HEK293 (cell line): Measurements from ENCODE around the gene FSTL3.
"Not testable (repeated sequence)": the region's sequence is repeated elsewhere in the genome, so short reads cannot be mapped to it uniquely, and the experiment has no call there.

Experiments used
- CTCF ChIA-PET: fragments of 350-600 bp; formaldehyde crosslinking; extraction: SDS; loops from one replicate; lab custom pipeline; 2021; ENCODE audit warnings: antibody characterized with exemption; lab: Yijun Ruan, JAX
- POLR2A ChIA-PET: fragments of 300-600 bp; formaldehyde crosslinking; extraction: SDS; loops from one replicate; lab custom pipeline; 2020; ENCODE audit warnings: antibody characterized with exemption, inconsistent platforms; lab: Yijun Ruan, JAX
- H3K27ac ChIP-seq: fragments of 200-500 bp; sonication (Bioruptor generic); 2 replicates; pipeline ENCODE4 v1.5.1; 2014; ENCODE audit warnings: low read depth, low read length, control low read depth, inconsistent platforms; ENCODE audit errors: extremely low read depth
- H3K36me3 ChIP-seq, 2 experiments: fragments of 200-500 bp in 1 of 2; sonication (Bioruptor generic) in 1 of 2; 1 replicate in 1 of 2; 2 replicates in 1 of 2; pipeline ENCODE4 v1.5.1; 2014 to 2017; ENCODE audit warnings: inconsistent platforms in 2 of 2, low read length in 2 of 2; ENCODE audit not compliant: control insufficient read depth in 2 of 2, insufficient read depth in 1 of 2
- H3K4me1 ChIP-seq: fragments of 200-500 bp; sonication (Bioruptor generic); 2 replicates; pipeline ENCODE4 v1.5.1; 2014; ENCODE audit warnings: mild to moderate bottlenecking, low read length, inconsistent platforms; ENCODE audit not compliant: control insufficient read depth, insufficient read depth
- H3K4me3 ChIP-seq: 2 replicates; pipeline ENCODE4 v1.5.1; 2011; ENCODE audit warnings: low read depth, mild to moderate bottlenecking, control low read depth, low read length, moderate library complexity
- H3K9me3 ChIP-seq: fragments of 200-500 bp; sonication (Bioruptor generic); 2 replicates; pipeline ENCODE4 v1.5.1; 2014; ENCODE audit warnings: low read depth, low read length, inconsistent platforms; ENCODE audit not compliant: control insufficient read depth, insufficient read depth
- KLF1 ChIP-seq: fragments of 450-650 bp; formaldehyde crosslinking; IDR thresholded peaks from 2 replicates; pipeline ENCODE4 v1.5.1; 2016; ENCODE audit warnings: missing biosample characterization, missing genetic modification characterization
- KLF16 ChIP-seq: fragments of 450-650 bp; formaldehyde crosslinking; IDR thresholded peaks from 2 replicates; pipeline ENCODE4 v1.5.1; 2017; ENCODE audit warnings: missing biosample characterization, missing genetic modification characterization
- ZBTB8A ChIP-seq: fragments of 450-650 bp; formaldehyde crosslinking; IDR thresholded peaks from 2 replicates; pipeline ENCODE4 v1.5.1; 2016; ENCODE audit warnings: missing biosample characterization, missing genetic modification characterization
- ZNF121 ChIP-seq: fragments of 450-650 bp; formaldehyde crosslinking; IDR thresholded peaks from 2 replicates; pipeline ENCODE4 v1.5.1; 2016; ENCODE audit warnings: missing biosample characterization, missing genetic modification characterization
- ZNF16 ChIP-seq: fragments of 450-650 bp; formaldehyde crosslinking; IDR thresholded peaks from 2 replicates; pipeline ENCODE4 v1.5.1; 2016; ENCODE audit warnings: low read depth, missing biosample characterization, missing genetic modification characterization
- ZNF174 ChIP-seq: fragments of 450-650 bp; formaldehyde crosslinking; IDR thresholded peaks from 2 replicates; pipeline ENCODE4 v1.5.0; 2017; ENCODE audit warnings: missing biosample characterization, mild to moderate bottlenecking, missing genetic modification characterization
- ZNF335 ChIP-seq: fragments of 450-650 bp; formaldehyde crosslinking; conservative IDR thresholded peaks from 2 replicates; pipeline ENCODE4 v1.5.1; 2016; ENCODE audit warnings: missing biosample characterization, missing genetic modification characterization
- TF ChIP-seq, protein P1 (sequence below): fragments of 450-650 bp; formaldehyde crosslinking; IDR thresholded peaks from 2 replicates; pipeline ENCODE4 v1.5.1; 2016; ENCODE audit warnings: missing biosample characterization, missing genetic modification characterization
- TF ChIP-seq, protein P2 (sequence below): fragments of 450-650 bp; formaldehyde crosslinking; conservative IDR thresholded peaks from 2 replicates; pipeline ENCODE4 v1.5.1; 2016; ENCODE audit warnings: low read depth, missing biosample characterization, missing genetic modification characterization

FSTL3 gene

GRCh38 chr19:698529-698928 lies 22.3 kb downstream of the FSTL3 start:
- H3K4me1 ChIP-seq, H3K4me3 ChIP-seq, H3K9me3 ChIP-seq, H3K36me3 ChIP-seq, H3K27ac ChIP-seq: not testable (repeated sequence)
- ChIA-PET POLR2A (interaction anchor here (0.8 to 1.6 kb wide), 2 partner anchors 9 to 18 kb away, joined by 5 to 10 read pairs; no protein-coding TSS in a partner anchor), CTCF (interaction anchor here (0.7 to 1.1 kb wide), 3 partner anchors 9 to 114 kb away, joined by 3 read pairs; no protein-coding TSS in a partner anchor)

- H3K4me3 ChIP-seq, H3K4me1 ChIP-seq, H3K36me3 ChIP-seq, H3K27ac ChIP-seq, H3K9me3 ChIP-seq: not testable (repeated sequence)
- POLR2A ChIA-PET = interaction anchor here (0.6 to 1.6 kb wide), 2 partner anchors 12 to 19 kb away, joined by 3 to 5 read pairs; no protein-coding TSS in a partner anchor
- CTCF ChIA-PET = interaction anchor here (0.6 to 1.0 kb wide), 2 partner anchors 8 to 9 kb away, joined by 3 to 7 read pairs; no protein-coding TSS in a partner anchor
- peak; percentile 36; the same call in 1 of the 2 replicates for TF ChIP-seq KLF1 (tag by site-specific recombination)
Observed at GRCh38 chr19:699885-700284, 23.7 kb downstream of the FSTL3 start.

DNA sequence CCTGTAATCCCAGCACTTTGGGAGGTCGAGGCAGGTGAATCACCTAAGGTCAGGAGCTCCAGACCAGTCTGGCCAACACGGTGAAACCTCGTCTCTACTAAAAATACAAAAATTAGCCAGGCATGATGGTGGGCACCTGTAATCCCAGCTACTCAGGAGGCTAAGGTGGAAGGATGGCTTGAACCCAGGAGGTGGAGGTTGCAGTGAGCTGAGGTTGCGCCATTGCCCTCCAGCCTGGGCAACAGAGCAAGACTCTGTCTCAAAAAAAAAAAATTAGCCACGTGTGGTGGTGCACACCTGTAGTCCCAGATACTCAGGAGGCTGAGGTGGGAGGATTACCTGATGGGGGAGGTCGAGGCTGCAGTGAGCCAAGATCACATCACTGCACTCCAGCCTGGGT lies 26.7 kb downstream of the FSTL3 start:
- POLR2A ChIA-PET = interaction anchor here (0.8 kb wide), 1 partner anchor 192 kb away, joined by 3 read pairs; no protein-coding TSS in a partner anchor
- H3K27ac ChIP-seq, H3K4me3 ChIP-seq, H3K4me1 ChIP-seq, H3K36me3 ChIP-seq, H3K9me3 ChIP-seq: not testable (repeated sequence)
- CTCF ChIA-PET = interaction anchor here (0.5 to 0.7 kb wide), 2 partner anchors 53 to 192 kb away, joined by 3 read pairs; no protein-coding TSS in a partner anchor
- 0 out of 2 replicates have a peak, but pooled peaks have one; percentile 27 for TF ChIP-seq ZNF335 (tag by site-specific recombination)
- 0 out of 2 replicates have a peak, but pooled peaks have one; percentile 9 for TF ChIP-seq ZNF121 (tag by site-specific recombination)

- Histone ChIP-seq H3K27ac (no peak overlapping the region), H3K9me3 (no peaks in the 10 kb centered on the region), H3K36me3 (no peaks in the 10 kb centered on the region), H3K4me1 (no peaks in the 10 kb centered on the region), H3K4me3 (no peak overlapping the region)
- CTCF ChIA-PET = interaction anchor here (0.7 to 0.8 kb wide), 2 partner anchors 31 to 53 kb away, joined by 3 read pairs; no protein-coding TSS in a partner anchor
- POLR2A ChIA-PET = interaction anchor here (0.8 to 1.5 kb wide), 2 partner anchors 21 to 192 kb away, joined by 3 to 4 read pairs; no protein-coding TSS in a partner anchor
- TF ChIP-seq, protein P1, sequence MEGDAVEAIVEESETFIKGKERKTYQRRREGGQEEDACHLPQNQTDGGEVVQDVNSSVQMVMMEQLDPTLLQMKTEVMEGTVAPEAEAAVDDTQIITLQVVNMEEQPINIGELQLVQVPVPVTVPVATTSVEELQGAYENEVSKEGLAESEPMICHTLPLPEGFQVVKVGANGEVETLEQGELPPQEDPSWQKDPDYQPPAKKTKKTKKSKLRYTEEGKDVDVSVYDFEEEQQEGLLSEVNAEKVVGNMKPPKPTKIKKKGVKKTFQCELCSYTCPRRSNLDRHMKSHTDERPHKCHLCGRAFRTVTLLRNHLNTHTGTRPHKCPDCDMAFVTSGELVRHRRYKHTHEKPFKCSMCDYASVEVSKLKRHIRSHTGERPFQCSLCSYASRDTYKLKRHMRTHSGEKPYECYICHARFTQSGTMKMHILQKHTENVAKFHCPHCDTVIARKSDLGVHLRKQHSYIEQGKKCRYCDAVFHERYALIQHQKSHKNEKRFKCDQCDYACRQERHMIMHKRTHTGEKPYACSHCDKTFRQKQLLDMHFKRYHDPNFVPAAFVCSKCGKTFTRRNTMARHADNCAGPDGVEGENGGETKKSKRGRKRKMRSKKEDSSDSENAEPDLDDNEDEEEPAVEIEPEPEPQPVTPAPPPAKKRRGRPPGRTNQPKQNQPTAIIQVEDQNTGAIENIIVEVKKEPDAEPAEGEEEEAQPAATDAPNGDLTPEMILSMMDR (tag by site-specific recombination) = no peak
- TF ChIP-seq KLF16 (tag by site-specific recombination) (no peak), ZNF174 (tag by site-specific recombination) (no peak), ZNF16 (tag by site-specific recombination) (peak; percentile 93), ZBTB8A (0 out of 2 replicates have a peak, but pooled peaks have one; percentile 15)
- TF ChIP-seq, protein P2, sequence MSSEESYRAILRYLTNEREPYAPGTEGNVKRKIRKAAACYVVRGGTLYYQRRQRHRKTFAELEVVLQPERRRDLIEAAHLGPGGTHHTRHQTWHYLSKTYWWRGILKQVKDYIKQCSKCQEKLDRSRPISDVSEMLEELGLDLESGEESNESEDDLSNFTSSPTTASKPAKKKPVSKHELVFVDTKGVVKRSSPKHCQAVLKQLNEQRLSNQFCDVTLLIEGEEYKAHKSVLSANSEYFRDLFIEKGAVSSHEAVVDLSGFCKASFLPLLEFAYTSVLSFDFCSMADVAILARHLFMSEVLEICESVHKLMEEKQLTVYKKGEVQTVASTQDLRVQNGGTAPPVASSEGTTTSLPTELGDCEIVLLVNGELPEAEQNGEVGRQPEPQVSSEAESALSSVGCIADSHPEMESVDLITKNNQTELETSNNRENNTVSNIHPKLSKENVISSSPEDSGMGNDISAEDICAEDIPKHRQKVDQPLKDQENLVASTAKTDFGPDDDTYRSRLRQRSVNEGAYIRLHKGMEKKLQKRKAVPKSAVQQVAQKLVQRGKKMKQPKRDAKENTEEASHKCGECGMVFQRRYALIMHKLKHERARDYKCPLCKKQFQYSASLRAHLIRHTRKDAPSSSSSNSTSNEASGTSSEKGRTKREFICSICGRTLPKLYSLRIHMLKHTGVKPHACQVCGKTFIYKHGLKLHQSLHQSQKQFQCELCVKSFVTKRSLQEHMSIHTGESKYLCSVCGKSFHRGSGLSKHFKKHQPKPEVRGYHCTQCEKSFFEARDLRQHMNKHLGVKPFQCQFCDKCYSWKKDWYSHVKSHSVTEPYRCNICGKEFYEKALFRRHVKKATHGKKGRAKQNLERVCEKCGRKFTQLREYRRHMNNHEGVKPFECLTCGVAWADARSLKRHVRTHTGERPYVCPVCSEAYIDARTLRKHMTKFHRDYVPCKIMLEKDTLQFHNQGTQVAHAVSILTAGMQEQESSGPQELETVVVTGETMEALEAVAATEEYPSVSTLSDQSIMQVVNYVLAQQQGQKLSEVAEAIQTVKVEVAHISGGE (tag by site-specific recombination) = no peak
- TF ChIP-seq, all 188 proteins: peak for 2
Observed at GRCh38 chr19:703329-703650, 27.1 kb downstream of the FSTL3 start.
